NCI-H510A treated with DMSO at 0.1 percent for 48 hours (cell line): ENCODE measurements around the gene KCTD2.

ENCODE experiments used
- DNase-seq: peaks from one replicate; lab custom pipeline; 2025; lab: John Stamatoyannopoulos, UW

KCTD2 gene

DNA sequence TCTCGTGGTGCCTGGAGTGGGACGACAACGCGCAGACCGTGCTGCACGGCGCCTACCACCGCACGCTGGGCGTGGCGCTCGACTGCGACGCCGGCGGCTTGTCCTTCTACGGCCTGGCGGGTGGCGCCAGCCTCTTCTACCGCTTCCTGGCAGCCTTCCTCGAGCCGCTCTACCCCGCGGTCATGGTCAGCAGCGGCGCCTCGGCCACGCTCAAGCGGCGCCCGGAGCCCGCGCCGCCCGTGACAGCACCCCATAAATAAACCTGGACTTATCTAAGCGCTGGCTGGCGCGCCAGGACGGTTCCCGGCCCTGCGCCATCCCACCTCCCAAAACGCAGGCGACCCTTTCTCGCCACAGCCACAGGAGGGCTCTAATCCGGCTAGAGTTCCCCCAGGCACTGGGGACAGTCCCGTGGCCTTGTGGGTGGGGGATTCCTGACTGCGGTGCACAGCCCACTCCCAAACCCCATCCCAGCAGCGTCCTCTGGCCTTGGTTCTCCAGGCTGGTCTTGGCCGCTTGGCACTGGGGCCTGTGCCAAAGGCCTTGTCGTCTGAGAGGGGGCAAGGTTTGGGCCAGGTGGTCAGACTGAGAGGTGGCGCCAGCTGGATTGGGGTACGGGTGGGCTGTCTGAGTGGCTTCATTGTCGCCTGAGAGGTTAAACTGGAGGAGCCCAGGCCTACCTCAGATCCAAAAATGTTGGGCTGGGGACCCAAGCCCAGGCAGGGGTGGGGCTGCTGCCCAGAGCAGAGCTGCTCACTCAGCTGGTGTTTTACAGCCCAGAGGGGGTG lies 30.7 kb downstream of the KCTD2 start:
- DNase-seq = no peak

DNA sequence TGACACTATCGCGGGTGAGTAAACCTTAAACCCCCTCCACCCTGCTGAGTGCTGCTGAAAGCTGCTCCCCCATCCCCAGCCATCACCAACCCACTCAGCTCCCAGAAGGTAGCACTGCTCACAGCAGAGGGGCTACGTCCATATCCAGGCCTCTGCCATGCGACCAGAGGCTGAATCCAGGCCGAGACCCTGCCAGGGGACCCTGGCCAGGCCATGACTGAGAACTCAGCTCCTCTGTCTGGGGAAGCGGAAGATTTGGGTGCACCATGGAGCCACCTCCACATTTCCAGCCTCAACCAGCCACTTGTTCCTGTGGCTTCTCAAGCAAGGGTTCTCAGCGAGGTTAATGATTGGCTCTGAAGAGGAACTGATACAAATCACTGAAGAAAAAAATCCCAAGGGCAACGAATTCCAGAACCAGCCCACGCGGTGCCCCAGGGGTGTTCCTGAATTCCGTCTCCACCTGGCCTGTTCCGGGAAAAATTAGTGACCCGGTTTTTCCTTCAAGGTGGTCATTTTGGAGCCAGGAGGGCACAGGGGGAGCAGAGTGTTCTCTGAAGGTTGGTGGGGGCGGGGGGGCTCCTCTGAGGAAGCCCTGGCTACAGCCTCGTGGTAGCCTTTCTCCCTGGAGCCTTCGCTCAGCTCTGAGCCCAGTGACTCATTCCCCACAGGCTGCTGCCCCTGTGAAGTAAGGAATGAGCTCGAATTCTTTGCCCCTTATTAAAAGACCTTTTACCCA lies 31.4 kb downstream of the KCTD2 start:
- DNase-seq = no peak

DNA sequence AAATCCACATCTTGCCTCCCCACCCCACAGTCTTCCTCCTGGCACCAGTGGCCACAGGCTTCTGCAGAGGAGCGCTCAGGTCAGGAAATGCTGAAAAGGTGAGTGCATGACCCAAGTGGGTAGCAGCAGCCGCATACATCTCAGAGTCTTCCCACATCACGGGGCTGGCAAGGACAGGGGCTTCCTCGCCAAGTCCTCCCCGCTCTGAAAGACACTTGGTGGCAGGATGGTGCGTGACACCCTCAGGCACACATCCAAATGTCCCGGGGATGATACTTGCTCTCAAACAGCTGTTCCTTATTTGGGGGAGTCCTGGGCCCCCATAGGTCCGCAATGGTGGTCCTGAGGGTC lies 32.0 kb downstream of the KCTD2 start:
- DNase-seq = no peak

DNA sequence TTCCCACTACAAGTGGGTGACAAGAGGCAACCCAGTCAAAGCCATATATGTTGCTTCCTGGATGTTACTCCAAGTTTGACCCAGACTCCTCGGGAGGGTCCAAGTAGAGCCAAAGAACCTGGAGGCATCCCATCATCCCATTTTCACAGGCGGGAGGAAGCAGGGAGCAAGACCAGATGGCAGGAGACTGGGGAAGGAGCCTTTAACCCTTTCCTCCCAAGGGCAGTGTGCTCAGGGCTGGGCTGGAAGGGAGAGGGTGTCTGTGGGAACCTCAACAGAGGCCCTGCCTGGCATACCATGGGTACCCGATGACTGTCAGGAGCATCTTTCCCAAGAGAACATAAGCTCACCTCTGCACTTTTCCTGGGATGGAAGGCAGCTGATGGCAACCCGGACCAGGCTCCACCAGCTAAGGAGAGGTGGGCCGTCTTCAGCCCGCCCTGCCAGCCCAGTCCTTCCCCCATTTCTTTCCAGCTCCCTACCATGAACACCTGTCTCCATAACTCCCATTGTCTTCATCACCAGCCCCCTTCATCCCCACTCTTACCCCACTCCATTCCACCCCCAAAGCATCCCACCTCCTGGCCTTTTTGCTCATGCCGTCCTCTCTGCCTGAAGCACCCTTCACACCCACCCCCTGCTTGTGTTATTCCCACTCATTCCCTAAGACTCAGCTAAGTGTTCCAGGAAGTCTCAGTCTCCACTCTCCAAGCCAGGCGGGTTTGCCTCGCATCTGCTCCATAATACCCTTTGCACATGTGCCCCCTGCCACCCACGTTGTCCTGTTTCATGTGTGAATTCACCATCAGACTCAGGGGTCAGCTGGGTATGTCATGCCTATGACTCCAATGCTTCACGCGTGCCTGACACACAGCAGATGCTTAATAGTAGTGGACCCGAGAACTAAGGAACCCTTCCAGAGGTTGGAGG lies 34.9 kb downstream of the KCTD2 start:
- no peak for DNase-seq

DNA sequence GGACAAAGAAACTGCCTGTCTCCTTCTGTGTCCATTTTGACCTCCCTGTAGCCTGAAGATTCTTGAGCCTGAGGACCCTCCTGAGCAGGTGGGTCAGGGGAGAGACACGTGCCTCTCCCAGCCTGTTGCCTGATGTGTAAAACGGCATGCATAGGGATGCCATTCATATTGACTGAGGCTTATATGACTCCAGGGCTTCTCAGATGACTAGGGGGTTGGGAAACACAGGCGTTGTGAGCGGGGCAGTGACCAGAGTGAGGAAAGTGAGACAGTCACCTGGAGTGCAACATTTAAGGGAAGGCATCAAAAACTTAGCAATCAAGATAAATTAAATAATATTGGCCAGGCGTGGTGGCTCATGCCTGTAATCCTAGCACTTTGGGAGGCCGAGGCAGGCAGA lies 35.7 kb downstream of the KCTD2 start:
- DNase-seq = no peak

DNA sequence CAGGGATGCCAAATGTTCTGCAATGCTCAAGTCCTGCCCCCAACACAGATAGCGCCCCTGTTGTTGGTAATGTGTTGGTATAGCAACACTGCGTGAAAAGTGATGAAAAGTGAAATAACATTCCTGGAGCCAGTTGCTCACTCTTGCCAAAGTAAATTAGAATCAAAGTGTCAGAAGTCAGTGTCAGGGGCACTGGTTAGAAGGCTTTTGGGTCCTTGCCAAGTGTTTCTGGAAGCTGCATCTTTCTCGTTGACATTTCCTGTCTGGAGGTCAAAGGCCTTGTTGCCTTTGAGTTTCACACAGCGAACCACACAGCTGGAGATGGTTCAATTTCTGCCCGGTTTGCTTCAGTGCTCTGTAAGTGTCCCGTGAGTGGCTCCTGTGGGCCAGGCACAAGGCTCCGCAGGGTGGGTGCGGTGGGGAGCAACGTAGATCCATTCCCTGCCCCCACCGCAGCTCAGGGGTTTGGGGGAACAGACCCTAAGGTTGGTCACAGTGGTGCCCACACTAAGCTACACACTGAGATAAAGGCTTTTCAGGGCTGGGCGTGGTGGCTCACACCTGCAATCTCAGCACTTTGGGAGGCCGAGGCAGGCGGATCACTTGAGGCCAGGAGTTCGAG lies 37.1 kb downstream of the KCTD2 start:
- DNase-seq = no peak

DNA sequence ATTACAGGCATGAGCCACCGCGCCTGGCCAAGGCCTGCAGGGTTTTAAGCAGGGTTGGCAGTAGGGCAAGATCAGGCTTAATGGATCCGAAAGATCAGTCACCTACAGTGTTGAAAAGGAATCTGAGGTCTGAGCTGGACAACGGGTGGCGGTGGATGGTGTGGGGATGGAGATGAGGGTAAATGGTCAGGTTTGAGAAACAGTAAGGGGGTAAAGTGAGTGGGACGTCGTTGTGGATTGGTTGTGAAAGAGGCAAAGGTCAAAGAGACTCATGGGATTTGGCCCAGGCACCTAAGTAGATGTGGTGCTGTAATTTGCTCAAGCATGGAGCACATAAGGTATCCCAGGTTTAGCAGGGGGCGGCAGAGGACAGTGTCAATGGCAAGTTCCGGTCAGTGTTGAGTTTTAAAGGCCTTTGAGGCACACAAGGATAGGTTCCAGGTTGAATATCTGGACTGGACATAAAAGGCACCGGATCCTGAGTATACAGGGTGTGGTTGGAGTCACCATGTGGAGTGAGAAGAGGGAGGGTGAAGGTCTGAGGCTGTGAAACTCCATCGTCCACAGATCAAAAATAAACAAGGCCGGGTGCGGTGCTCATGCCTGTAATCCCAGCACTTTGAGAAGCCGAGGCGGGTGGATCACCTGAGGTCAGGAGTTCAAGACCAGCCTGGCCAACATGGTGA lies 39.6 kb downstream of the KCTD2 start:
- DNase-seq = no peak

DNA sequence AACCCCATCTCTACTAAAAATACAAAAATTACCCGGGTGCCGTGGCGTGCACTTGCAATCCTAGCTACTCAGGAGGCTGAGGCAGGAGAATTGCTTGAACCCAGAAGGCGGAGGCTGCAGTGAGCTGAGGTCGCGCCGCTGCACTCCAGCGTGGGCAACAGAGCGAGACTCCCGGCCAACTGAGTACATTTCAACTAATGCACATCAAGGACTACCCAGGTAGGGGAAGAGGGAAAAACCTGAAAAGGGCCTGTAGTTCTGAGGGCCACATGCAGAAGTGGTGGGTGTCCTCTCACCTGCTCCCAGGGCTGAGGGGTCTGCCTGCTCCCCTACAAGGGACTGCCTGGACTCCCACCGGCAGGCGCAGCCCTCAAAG lies 40.1 kb downstream of the KCTD2 start:
- DNase-seq = no peak

DNA sequence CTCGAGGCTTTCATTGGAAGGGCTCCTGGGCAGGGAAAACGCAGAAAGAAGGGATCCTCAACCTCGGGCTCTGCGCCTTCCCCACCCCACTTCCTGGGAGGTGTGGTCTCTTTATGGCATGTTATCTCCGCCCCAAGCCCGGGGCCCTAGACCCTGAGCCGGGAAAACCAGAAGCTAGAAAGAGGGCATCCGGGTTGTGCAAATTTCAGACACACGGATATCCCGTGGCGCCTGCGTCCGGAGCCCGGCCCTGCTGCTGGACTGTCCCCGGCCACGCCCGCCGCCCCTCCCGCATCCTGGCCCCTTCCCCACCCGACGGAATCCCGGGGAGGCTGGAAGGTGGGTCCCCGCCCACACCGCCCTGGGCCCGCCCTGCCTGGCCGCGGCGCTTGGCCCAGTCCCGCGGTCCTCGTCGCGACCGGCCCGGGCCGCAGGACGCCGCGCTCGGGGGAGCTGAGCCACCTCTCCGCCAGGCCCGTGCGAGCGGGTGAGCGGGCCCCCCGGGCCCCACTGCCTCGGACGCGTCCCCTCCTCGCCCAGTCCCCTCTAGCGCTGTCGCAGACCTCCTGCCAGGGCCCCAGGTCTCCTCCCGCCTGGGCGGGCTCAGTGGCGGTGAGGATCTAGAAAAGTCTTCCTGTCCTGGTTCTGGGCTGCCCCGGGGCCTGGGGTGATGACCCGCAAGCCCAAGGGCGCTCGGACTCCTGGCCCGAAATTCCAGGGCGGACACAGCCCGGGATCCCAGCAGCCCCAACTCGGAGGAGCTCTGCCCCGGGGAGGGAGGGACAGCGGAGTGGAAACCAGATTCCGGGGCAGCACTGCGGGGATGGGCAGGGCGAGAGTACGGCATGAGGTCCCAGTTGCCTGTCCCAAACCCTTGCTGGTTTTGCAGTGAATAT lies 40.8 kb downstream of the KCTD2 start, which contains the start of gene SLC16A5:
SLC16A5 (plus strand) TSS at position 397 of the 896 bp plus-strand sequence. CDS start 5,683 bp downstream, outside the sequence.
- peak; percentile 71 for DNase-seq

DNA sequence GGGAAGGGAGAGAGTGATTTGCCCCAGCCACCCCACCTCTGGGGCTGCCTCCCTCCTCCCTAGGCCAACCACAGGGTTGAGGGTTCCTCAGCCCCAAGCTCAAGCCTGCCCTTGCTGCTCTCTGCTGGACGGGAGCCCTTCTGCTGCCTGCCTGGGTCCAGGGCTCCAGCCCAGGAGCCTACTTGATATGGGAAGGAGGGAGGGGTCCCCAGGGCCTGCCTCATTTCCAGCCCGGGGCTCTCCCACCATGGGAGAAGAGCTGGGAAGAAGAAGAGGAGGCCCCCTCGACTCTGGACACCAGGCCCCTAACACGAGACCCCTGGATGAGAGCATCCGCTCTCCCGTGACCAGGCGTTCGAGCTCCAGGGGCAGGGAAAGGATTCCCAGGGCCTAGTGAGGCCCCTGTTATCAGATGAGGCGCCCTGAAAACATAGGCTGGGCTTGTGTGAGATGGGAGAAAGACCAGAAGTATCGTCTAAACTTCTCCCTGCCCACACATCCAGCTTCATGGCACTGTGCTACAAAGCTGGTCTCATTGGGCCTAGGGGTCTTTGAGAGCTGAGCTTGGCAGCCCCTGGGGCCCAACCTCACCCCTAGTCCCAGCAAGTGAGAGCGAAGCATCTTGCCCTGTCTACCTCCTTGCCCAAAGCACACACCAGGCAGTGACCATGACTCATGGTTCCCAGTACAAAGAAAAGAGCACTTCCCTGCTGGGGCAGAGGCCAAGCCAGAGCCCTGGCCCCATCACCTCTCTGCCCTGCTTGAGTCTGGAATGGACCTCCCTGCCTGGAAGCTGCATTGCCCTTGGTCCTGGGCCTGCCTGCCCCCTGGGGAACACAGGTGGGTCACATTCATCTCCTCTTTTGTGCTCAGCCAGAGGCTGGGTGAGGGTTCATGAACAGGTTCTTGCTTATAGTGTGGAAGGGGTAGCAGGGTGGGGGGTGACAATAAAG lies 41.7 kb downstream of the KCTD2 start:
- DNase-seq = no peak

DNA sequence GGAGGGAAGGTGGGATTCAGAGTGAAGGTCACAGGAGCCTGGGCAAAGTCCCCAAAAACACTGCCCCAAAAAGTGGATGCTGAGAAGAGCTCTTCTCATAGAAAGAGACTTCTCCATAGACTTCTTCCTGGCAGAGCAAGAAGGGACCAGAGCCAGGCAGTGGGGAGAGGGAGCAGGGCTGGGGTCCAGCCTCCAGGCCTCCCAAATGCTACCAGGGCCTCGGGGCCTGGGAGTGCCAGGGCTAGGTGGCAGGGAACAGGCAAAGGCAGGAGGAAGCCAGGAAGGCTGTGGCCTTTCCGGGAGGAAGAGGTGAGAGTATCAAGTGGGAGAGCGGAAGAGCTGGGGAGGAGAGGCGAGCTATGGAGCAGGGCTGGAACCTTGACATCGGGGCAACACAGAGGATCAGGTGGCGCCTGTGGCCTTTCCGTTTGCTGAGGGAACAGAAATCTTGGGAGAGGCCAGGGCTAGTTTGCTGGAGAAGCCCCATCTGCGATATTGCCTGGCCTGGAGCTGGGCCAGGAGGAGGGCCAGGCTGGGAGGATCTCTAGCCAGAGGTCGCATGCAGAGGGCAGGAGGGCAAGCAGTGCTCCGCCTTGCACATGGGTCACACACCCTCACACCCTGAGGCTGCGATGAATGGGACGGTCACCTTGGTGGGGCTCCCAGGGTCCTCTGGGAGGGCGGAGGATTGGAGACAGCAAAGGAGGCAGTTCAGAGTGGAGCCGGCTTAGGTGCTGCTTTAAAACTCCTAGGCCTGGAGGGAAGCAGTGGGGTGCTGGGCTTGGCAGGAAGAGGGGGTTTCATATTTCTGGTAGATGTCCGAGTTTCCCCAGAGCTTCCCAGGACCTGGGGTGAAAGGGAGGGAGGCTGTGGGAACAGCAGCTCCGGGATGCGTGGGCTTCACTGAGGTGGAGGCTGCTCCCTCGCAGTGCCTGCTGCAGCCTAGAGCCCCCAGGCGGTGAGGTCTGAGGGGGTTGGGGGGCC lies 44.1 kb downstream of the KCTD2 start:
- DNase-seq = no peak

DNA sequence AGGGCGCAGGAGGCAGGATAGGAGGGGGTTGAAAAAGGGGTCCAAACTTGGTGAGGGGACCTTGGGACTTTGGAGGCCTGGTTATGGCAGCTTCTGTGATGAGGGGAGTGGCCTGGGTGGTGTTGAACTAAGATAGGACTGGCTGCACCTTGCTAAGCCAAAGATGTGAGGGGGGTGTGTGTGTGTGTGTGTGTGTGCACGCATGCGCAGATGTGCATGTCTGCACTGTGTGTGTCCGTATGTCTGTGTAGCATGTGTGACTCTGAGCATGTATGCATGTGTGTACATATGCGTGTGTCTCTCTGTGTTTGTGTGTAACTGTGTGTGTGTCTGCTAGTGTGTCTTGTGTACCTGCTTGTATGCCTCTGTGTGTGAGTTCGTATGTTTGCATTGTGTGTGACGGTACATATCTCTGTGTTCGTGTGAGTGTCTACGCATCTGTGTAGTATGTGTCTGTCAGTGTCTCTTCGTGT lies 44.9 kb downstream of the KCTD2 start:
- DNase-seq = no peak

DNA sequence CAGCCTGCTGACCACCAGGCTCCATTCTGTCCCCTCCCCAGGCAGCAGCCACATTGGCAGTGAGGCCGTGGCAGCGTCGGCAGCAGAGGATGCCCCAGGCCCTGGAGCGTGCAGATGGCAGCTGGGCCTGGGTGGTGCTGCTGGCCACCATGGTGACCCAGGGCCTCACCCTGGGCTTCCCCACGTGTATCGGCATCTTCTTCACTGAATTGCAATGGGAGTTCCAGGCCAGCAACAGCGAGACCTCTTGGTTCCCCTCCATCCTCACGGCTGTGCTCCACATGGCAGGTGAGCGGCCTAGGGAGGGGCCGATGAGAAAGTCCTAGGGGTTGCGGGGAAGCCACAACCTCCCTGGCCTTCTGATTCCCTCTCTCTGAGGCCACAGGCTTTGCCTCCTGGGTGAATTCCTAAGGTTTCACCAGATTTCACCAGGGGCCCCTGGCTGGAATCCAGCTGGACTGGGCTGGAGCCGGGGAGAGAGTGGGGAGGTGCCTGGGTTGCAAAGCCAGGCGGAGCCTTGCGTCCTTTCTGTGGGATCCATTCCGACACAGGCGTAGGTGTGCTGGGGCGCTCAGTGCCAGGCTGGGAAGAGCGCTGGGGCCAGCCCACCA lies 46.6 kb downstream of the KCTD2 start:
- no peak for DNase-seq

DNA sequence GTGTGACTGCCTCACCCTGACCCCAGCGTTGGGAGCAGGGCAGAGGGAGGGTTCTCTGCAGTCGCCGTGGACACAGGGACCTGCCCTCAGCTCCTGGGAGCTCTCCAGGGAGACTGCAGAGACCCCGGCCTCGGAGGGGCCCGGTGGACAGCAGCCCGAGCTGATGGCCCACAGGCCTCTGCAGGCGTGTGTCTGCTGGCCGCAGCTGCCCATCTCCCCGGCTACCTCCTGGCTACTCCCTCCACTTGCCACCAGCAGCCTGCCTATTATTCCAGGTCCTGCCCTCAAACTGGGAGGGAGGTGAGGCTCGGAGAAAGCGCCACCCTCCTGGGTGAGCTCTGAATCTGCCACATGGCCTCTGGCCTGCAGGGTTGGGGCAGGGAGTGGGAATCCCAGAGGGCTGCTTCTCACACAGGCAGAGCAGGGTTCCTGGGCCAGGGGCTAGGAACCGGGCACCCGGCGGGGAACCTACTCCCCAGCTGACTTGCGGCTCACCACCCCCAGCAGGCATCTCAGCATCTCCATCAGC lies 47.9 kb downstream of the KCTD2 start:
- no peak for DNase-seq

DNA sequence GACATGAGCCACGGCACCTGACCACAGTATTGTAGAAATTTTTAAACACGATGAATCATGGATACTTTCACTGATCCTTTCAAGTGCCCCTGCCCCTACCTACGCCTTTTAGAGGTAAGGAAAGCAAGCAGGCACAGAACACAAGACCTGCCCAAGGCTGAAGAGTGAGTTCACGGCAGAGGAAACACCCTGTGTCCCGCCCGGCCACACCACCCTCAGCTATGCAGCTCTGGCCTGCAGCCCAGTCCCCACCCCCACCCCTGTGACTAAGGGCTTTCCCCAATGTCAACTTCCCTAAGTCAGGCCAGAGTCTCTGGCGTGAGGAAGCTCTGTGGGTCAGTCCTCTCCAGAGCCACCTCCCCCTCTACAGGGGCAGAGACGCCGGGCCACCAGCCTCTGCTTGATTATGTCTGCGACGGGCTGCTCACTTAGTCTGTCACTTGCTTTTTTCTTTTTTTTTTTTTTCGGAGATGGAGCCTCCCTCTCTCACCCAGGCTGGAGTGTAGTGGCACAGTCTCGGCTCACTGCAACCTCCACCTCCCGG lies 49.1 kb downstream of the KCTD2 start:
- no peak for DNase-seq

DNA sequence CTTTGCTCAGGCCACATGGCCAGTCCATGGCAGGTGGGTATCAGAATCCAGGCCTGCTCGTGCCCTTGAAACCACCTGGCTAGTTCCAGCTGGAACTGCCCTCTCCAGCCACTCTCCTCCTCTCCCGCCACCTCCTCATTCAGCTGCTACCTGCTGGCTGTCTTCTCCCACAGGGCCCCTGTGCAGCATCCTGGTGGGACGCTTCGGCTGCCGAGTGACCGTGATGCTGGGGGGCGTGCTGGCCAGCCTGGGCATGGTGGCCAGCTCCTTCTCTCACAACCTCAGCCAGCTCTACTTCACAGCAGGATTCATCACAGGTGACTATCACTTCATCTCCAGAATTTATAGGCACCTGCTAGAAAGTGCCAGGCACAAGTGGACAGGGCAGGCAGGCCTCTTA lies 50.8 kb downstream of the KCTD2 start:
- no peak for DNase-seq

DNA sequence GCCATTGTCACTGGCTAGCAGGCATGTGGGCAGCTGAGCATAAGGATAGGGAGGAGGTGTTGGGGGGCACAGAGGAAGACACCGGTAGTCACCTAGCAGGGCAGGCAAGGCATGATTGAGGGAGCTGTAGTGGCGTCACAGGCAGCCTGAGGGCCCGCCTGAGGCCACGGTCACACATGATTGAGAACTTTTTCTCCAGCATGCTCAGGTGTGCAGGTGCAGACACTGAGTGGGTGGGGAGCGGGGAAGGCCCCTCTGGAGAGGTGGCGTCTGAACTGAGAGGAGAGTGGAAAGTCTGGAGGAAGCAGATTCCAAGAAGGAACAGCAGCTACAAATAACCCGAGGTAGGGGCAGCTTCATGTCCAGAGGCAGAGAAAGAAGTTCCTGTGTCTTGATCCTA lies 51.8 kb downstream of the KCTD2 start:
- no peak for DNase-seq
